Astrocyte of the spinal cord (primary cell): Measurements from ENCODE around the gene HTR4.

Experiments
- DNase-seq: peaks from one replicate; pipeline ENCODE4 v3.0.0; 2011; ENCODE audit warnings: low read depth, low spot score
- H3K4me3 ChIP-seq: 2 replicates; pipeline ENCODE4 v1.5.1; 2011; ENCODE audit warnings: low read depth, mild to moderate bottlenecking, low read length, moderate library complexity
- CTCF ChIP-seq: IDR thresholded peaks from 2 replicates; pipeline ENCODE4 v1.5.1; 2012; ENCODE audit warnings: low read depth, mild to moderate bottlenecking, low read length, inconsistent platforms
- in situ Hi-C: cut with HindIII; loops from 2 replicates; pipeline ENCODE4 v1.10.0; 2017; ENCODE audit warnings: low sequenced_read_pairs

The HTR4 gene

GRCh38 chr5:148573374-148573773 is 81.0 kb downstream of the HTR4 start:
- no peak overlapping the region for H3K4me3 ChIP-seq
- no peak for DNase-seq
- TF ChIP-seq CTCF = no peak
- in situ Hi-C loops = no loop called here

GRCh38 chr5:148569948-148570347 is 84.4 kb downstream of the HTR4 start:
- in situ Hi-C loops = no loop called here
- no peak for DNase-seq
- H3K4me3 ChIP-seq = no peak overlapping the region
- no peak for TF ChIP-seq CTCF

- DNase-seq = no peak
- in situ Hi-C loops = no loop called here
- TF ChIP-seq CTCF = no peak
- no peak overlapping the region for H3K4me3 ChIP-seq
These were observed 89.2 kb downstream of the HTR4 start for GRCh38 chr5:148565148-148565547.

GRCh38 chr5:148563021-148563420 is 91.3 kb downstream of the HTR4 start:
- DNase-seq = no peak
- H3K4me3 ChIP-seq = no peak overlapping the region
- no peak for TF ChIP-seq CTCF
- in situ Hi-C loops = no loop called here

GRCh38 chr5:148561801-148562311 is 92.5 kb downstream of the HTR4 start:
- in situ Hi-C loops = no loop called here
- DNase-seq = no peak
- no peak for TF ChIP-seq CTCF
- no peak overlapping the region for H3K4me3 ChIP-seq

GRCh38 chr5:148559461-148559860 is 94.9 kb downstream of the HTR4 start:
- H3K4me3 ChIP-seq = no peak overlapping the region
- no peak for DNase-seq
- in situ Hi-C loops = no loop called here
- TF ChIP-seq CTCF = no peak

GRCh38 chr5:148558892-148559291 is 95.4 kb downstream of the HTR4 start:
- no peak for DNase-seq
- H3K4me3 ChIP-seq = no peak overlapping the region
- TF ChIP-seq CTCF = no peak
- in situ Hi-C loops = no loop called here
